GM21737 (cell line): ENCODE results near the gene PLPP1.
"Not testable (repeated sequence)": the region's sequence is repeated elsewhere in the genome, so short reads cannot be mapped to it uniquely, and the experiment has no call there.

Source experiments
- ATAC-seq: cut with Tn5 transposase; IDR thresholded peaks from one replicate; pipeline ENCODE4 v1.9.1; 2021; ENCODE audit warnings: mild to moderate bottlenecking, moderate library complexity; ENCODE audit not compliant: unreplicated experiment

The PLPP1 gene

DNA sequence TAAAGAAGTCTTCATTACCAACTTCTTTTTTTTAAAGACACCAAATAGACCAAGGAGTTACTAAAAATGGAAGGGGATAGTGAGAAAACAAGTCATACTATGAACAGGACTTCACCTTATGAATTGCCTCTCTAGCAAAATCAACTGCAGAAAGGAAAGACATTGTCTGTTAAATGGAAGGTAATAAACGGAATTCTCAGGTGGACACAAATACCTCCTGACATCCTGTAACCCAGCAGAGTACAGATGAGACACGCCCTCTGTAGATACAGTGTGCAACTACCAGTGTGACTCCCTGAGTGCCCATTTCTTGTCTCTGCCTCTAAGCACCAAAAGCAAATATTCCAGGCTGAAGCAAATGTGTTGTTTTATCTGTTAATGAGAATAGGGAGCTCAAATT, 12.2 kb upstream of the PLPP1 start:
- no peak for ATAC-seq

DNA sequence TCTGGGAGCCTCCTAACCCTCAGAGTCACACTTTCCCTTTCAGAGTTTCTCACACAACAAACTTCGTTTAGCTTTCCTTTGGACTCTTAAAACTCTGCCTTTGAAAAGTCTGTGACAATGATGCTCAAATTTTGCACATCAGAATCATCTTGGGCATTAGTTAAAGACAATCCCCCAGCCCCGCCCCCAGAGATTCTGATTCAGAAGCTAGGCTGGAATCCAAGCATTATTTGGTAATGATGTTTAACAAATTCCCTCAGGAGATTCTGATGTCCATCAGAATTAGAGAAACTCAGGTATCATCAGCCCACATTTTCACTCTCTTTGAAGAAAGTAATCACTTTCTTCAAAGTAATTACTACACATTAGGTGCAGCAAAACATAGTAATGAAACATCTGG, 9.6 kb upstream of the PLPP1 start:
- ATAC-seq = no peak

DNA sequence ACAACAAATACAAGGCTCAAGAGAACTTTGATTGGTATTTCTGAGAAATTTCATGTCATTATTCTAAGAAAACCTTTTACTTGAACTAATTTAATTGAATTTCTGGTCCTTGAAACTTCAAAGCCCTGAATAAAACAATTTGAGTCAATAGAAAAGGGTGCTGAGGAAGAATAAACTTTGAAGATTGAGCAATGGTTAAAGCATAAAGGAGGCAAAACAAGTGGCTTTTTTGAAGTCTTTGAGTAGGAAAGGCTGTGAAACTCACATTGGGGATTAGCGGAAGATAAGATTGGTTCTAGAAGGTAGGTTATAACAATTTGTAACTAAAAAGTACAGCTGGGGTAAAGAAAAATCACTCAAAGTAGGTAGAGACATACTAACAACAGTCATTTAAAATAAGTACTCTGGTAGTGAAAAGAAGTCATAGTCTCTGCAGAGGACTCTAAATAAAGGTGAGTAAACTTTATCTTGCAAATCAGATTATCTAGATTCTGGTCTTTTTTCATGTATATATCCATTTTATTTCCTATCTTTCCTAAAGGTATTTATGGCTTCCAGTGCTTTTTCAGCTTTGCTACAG, 6.4 kb upstream of the PLPP1 start:
- no peak for ATAC-seq

GRCh38 chr5:55540525-55540924, 5.8 kb upstream of the PLPP1 start:
- no peak for ATAC-seq

GRCh38 chr5:55540024-55540423, 5.3 kb upstream of the PLPP1 start:
- no peak for ATAC-seq

- ATAC-seq = peak; percentile 29
Measured at GRCh38 chr5:55538661-55539060, 3.9 kb upstream of the PLPP1 start.

DNA sequence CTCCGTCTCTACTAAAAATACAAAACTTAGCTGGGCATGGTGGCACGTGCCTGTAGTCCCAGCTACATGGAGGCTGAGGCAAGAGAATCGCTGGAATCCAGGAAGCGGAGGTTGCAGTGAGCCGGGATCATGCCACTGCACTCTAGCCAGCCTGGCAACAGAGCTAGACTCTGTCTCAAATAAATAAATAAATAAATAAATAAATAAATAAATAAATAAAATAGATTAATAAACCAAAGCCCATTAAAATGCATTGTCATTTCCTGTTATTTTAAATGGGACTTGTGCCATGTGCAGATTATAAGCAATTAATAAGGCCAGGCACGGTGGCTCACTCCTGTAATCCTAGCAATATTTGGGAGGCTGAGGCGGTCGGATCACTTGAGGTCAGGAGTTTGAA, 2.6 kb upstream of the PLPP1 start:
- ATAC-seq = not testable (repeated sequence)

GRCh38 chr5:55535199-55535905, 588 bp upstream of the PLPP1 start:
- peak; percentile 9 for ATAC-seq

GRCh38 chr5:55533521-55534435, 986 bp downstream of the PLPP1 start:
- peak; percentile 36 for ATAC-seq

DNA sequence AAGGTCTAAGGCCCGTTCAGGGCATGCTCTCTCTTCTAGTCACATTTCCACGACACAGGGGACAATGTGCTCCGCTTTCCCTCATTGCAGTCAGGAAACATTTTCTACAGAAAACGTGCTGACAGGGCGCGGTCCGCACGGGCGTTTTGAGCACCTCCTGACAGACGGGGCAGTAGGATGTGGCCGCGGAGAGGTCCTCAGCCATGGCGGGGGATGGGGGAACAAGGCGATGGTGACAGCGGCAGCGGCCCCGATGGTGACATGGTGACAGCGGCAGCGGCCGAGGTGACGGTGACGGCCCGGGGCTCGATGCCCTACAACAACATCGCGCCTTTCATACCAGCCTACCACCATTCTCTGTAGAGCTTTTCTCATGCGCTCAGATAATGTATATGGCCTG, 4.1 kb downstream of the PLPP1 start:
- ATAC-seq = no peak

GRCh38 chr5:55524816-55525215, 9.9 kb downstream of the PLPP1 start:
- no peak for ATAC-seq

- ATAC-seq = no peak
Measured at GRCh38 chr5:55523293-55523692, 11.5 kb downstream of the PLPP1 start.

DNA sequence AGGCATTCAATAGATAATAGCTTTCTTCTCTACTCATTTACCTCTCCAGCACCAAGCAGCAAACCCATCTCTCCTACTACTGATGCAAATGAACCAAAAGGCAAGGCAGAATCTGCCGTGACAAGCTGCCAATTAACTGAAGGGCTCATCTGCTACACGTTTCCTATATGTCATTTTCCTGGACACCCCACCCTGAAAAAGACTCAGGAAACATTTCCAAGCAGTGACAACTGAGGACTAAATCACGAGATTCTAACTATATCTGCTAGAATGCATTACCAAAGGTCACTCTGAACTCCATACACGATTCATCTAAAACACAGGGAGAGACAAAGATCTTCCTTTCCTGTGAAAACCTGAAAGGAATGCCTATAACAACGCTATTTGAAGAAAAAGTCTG, 12.9 kb downstream of the PLPP1 start:
- ATAC-seq = no peak

GRCh38 chr5:55520117-55520839, 14.5 kb downstream of the PLPP1 start:
- no peak for ATAC-seq

- ATAC-seq = no peak
Measured at GRCh38 chr5:55518831-55519390, 15.9 kb downstream of the PLPP1 start.

DNA sequence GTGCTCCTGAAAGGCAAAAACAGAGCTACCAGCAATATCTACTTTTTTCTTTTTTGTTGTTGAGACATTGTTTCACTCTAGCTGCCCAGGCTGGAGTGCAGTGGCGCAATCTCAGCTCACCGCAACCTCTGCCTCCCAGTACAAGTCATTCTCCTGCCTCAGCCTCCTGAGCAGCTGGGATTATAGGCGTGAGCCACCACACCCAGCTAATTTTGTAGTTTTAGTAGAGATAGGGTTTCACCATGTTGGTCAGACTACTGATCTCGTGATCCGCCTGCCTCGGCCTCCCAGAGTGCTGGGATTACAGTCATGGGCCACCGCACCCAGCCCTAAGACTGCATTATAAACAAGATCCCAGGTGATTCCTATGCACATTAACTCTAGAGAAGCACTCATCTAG, 17.0 kb downstream of the PLPP1 start:
- no peak for ATAC-seq

- no peak for ATAC-seq
Measured at GRCh38 chr5:55511010-55511409, 23.8 kb downstream of the PLPP1 start.

- ATAC-seq = no peak
Measured at GRCh38 chr5:55510523-55510880, 24.3 kb downstream of the PLPP1 start.

- ATAC-seq = no peak
Measured at GRCh38 chr5:55509796-55510522, 24.8 kb downstream of the PLPP1 start.

- no peak for ATAC-seq
Measured at GRCh38 chr5:55509097-55509496, 25.7 kb downstream of the PLPP1 start.
